ENCODE measurements around the gene MROH2A.

Gene MROH2A

GRCh38 chr2:233849607-233850271 lies 71.6 kb downstream of the MROH2A start:
- TF ChIP-seq SIN3A (IDR thresholded peaks at IDR 0.05; ENCODE audit: borderline replicate concordance, insufficient read depth, low read length) (no peak), TAF1 (IDR thresholded peaks at IDR 0.05; ENCODE audit: borderline replicate concordance, insufficient read depth, low read length) (no peak)

GRCh38 chr2:233850745-233851144 lies 72.6 kb downstream of the MROH2A start:
- TF ChIP-seq SIN3A (IDR thresholded peaks at IDR 0.05; ENCODE audit: borderline replicate concordance, insufficient read depth, low read length): no peak
- TF ChIP-seq TAF1 (IDR thresholded peaks at IDR 0.05; ENCODE audit: borderline replicate concordance, insufficient read depth, low read length): no peak
- TF ChIP-seq FOXP2 (optimal IDR thresholded peaks at IDR 0.05; ENCODE audit: borderline replicate concordance, extremely low read depth, extremely low read length, insufficient read depth): no peak
- TF ChIP-seq POLR2AphosphoS5 (IDR thresholded peaks at IDR 0.05; ENCODE audit: low read depth, low read length): no peak
- no peak for TF ChIP-seq REST (IDR thresholded peaks at IDR 0.05; ENCODE audit: insufficient read depth in 1 of 2, low read depth in 2 of 2, low read length in 2 of 2)

- no peak for TF ChIP-seq POLR2AphosphoS5 (IDR thresholded peaks at IDR 0.05; ENCODE audit: low read depth, low read length)
Observed at GRCh38 chr2:233851169-233851568, 73.0 kb downstream of the MROH2A start.

GRCh38 chr2:233852056-233852455 lies 73.9 kb downstream of the MROH2A start:
- TF ChIP-seq REST (IDR thresholded peaks at IDR 0.05; ENCODE audit: insufficient read depth in 1 of 2, low read depth in 2 of 2, low read length in 2 of 2): no peak
- TF ChIP-seq TAF1 (IDR thresholded peaks at IDR 0.05; ENCODE audit: borderline replicate concordance, insufficient read depth, low read length): no peak
- no peak for TF ChIP-seq POLR2AphosphoS5 (IDR thresholded peaks at IDR 0.05; ENCODE audit: low read depth, low read length)
- TF ChIP-seq SIN3A (IDR thresholded peaks at IDR 0.05; ENCODE audit: borderline replicate concordance, insufficient read depth, low read length): no peak
- TF ChIP-seq FOXP2 (optimal IDR thresholded peaks at IDR 0.05; ENCODE audit: borderline replicate concordance, extremely low read depth, extremely low read length, insufficient read depth): no peak

GRCh38 chr2:233853353-233853752 lies 75.2 kb downstream of the MROH2A start:
- TF ChIP-seq FOXP2 (optimal IDR thresholded peaks at IDR 0.05; ENCODE audit: borderline replicate concordance, extremely low read depth, extremely low read length, insufficient read depth): no peak
- no peak for TF ChIP-seq REST (IDR thresholded peaks at IDR 0.05; ENCODE audit: insufficient read depth in 1 of 2, low read depth in 2 of 2, low read length in 2 of 2)
- no peak for TF ChIP-seq SIN3A (IDR thresholded peaks at IDR 0.05; ENCODE audit: borderline replicate concordance, insufficient read depth, low read length)
- no peak for TF ChIP-seq POLR2AphosphoS5 (IDR thresholded peaks at IDR 0.05; ENCODE audit: low read depth, low read length)
- TF ChIP-seq TAF1 (IDR thresholded peaks at IDR 0.05; ENCODE audit: borderline replicate concordance, insufficient read depth, low read length): no peak

GRCh38 chr2:233853883-233854240 lies 75.7 kb downstream of the MROH2A start:
- TF ChIP-seq POLR2AphosphoS5 (IDR thresholded peaks at IDR 0.05; ENCODE audit: low read depth, low read length) (no peak), FOXP2 (optimal IDR thresholded peaks at IDR 0.05; ENCODE audit: borderline replicate concordance, extremely low read depth, extremely low read length, insufficient read depth) (no peak)
